Esophagus squamous epithelium (tissue), 5 donors: ENCODE measurements around the gene ZCCHC24. TPM values are rescaled to one million over a fixed set of nuclear protein-coding genes. Genes with fewer than 3 reads are reported as not detected.
A peak's percentile ranks its signal among the peaks of the same experiment; 100 is the strongest.

Experiments
- DNase-seq: peaks from one replicate; lab custom pipeline; 2025; lab: John Stamatoyannopoulos, UW
- H3K27ac ChIP-seq, 4 donors: fragments of 200-600 bp; sonication (generic); one replicate each; pipeline ENCODE4 v1.5.1; 2016 to 2019; ENCODE audit warnings: mild to moderate bottlenecking in 1 of 4
- H3K27me3 ChIP-seq, 4 donors: fragments of 200-600 bp; sonication (generic); 1 replicate in 3 of 4; 2 replicates in 1 of 4; pipeline versions ENCODE4 v1.5.1 to v1.6.0; 2017 to 2021; ENCODE audit warnings: antibody characterized with exemption in 1 of 4
- H3K36me3 ChIP-seq, 3 donors: fragments of 200-600 bp; sonication (generic); one replicate each; pipeline ENCODE4 v1.5.1; 2016 to 2019
- H3K4me1 ChIP-seq, 3 donors: fragments of 200-600 bp; sonication (generic); one replicate each; pipeline ENCODE4 v1.5.1; 2017 to 2019
- H3K4me3 ChIP-seq, 4 donors: fragments of 200-600 bp; sonication (generic); 1 replicate in 3 of 4; 2 replicates in 1 of 4; pipeline ENCODE4 v1.5.1; 2016 to 2019; ENCODE audit warnings: mild to moderate bottlenecking in 2 of 4, moderate library complexity in 1 of 4
- H3K9me3 ChIP-seq, 3 donors: fragments of 200-600 bp; sonication (generic); one replicate each; pipeline ENCODE4 v1.5.1; 2016 to 2019
- POLR2A ChIP-seq, 4 donors: fragments of 450-650 bp; IDR thresholded peaks; one replicate each; pipeline ENCODE4 v1.6.1; 2017; ENCODE audit warnings: antibody characterized with exemption in 4 of 4, mild to moderate bottlenecking in 4 of 4, moderate library complexity in 3 of 4
- WGBS, 2 donors: methylation state at CpG; one replicate each; pipeline ENCODE4 v1.1.5; 2018; 5-methylcytosine and 5-hydroxymethylcytosine counted together
- intact Hi-C: fragments of 100-400 bp; cut with DNase I; formaldehyde crosslinking; loops from one replicate; pipeline ENCODE4 v1.15.0; 2022
- total RNA-seq, 4 donors: library from RNA; depleted of rRNA; stranded (reverse); fragments of >200 nt; gene quantifications; one replicate each; pipeline ENCODE4 v1.1.0, GENCODE V29; 2016
- TF ChIP-seq, protein P1 (sequence below), 6 experiments: fragments of 450-650 bp in 4 of 6; fragments of 200-600 bp in 2 of 6; sonication (generic) in 2 of 6; IDR thresholded peaks; one replicate each; pipeline ENCODE4 v1.5.1; 2016 to 2019; ENCODE audit warnings: antibody characterized with exemption in 6 of 6, mild to moderate bottlenecking in 4 of 6, moderate library complexity in 4 of 6
- donor health status: DM: yes; HTN: yes; CAD: no.

ZCCHC24 gene
- total RNA-seq, 4 donors from 2014 or later: 2.2 to 26.1 (median 6.4) TPM

DNA sequence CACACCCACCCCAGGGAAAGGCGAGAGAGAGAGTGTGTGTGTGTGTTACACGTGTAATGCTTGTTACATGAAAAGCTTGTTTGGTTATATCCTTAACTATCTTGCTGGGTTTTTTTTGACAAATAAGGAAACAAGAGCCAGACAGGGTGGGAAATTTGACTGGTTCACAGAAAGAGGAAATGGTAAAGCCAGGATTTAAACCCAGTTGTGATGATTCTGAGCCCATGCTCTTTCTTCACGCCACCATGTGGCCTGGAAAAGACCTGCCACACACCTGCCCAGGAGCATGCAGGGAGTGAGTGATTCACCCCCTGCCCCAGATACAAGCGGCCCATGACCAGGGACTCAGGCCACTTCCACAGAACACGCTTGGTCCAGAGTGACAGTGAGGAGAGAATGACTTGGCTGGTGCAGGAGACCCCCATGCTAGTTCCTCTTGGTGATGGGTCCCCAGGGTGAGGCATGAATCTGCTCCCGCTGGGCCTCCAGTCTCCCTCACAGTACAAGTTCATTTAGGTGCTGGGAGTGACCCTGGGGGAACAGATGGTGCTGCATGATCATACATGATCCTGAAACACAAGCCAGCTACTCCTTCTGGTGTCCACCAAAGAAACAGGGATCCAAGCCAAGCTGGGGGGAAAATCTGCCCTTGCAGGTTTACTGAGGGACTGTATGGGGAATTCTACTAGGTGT, 45.9 kb upstream of the ZCCHC24 start:
- no peak for DNase-seq
- Histone ChIP-seq H3K4me3 (no peak overlapping the region), H3K36me3 (no peaks in the 10 kb centered on the region), H3K9me3 (no peaks in the 10 kb centered on the region), H3K4me1 (peaks cover 0 to 35% (median 3%) of the 10 kb centered on the region in 3 donors), H3K27ac (peak overlapping the region in 1 of 4 donors; percentile 75), H3K27me3 (peaks cover 0 to under 1% (median 0%) of the 10 kb centered on the region in 4 donors)
- TF ChIP-seq, protein P1, sequence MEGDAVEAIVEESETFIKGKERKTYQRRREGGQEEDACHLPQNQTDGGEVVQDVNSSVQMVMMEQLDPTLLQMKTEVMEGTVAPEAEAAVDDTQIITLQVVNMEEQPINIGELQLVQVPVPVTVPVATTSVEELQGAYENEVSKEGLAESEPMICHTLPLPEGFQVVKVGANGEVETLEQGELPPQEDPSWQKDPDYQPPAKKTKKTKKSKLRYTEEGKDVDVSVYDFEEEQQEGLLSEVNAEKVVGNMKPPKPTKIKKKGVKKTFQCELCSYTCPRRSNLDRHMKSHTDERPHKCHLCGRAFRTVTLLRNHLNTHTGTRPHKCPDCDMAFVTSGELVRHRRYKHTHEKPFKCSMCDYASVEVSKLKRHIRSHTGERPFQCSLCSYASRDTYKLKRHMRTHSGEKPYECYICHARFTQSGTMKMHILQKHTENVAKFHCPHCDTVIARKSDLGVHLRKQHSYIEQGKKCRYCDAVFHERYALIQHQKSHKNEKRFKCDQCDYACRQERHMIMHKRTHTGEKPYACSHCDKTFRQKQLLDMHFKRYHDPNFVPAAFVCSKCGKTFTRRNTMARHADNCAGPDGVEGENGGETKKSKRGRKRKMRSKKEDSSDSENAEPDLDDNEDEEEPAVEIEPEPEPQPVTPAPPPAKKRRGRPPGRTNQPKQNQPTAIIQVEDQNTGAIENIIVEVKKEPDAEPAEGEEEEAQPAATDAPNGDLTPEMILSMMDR (IDR thresholded peaks at IDR 0.05): peak in 2 of 6 experiments; percentile 6 to 13
- TF ChIP-seq POLR2A (IDR thresholded peaks at IDR 0.05): no peak
- intact Hi-C loops: no loop called here
- WGBS, 2 donors: 69 to 72% methylated on average over 3 to 4 of the region's 6 CpGs

DNA sequence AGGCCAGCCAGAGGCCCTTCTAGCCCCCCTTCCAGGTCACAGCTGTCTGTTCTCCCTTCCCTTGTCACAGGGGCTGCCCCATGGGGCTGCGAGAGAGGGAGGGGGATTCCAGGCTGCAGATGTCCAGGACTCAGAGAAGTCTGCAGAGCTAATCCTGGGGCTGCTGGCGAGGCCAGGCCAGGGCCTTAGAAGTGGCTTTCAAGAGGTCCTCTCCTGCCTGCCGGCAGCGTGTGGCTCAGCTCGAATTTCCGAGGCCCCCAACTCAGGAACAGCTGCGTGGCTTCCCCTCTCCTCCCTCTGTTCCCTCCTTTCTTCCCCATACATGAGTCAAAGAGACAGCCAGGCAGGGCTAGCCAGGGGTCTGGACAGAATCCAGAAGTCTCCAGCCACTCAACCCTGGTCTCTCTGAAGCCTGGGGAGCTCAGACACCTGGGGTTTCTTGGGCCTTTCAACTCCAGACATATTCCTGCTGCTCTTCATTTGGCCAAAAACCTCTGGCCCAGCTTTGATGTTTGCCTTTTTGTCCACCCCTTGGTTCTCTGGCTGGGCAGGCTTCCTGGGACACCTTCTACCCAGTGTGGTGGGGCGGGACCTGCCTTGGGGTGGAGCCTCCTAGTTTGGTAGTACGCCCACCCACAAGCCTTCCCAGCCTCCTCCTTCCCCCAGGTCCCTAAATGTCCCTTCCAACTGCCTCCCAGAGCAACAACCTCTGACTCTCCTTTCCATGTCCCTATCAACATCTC, 45.1 kb upstream of the ZCCHC24 start:
- H3K9me3 ChIP-seq: no peaks in the 10 kb centered on the region
- H3K4me1 ChIP-seq: peaks cover 0 to 35% (median 3%) of the 10 kb centered on the region in 3 donors
- no peaks in the 10 kb centered on the region for H3K27me3 ChIP-seq
- intact Hi-C loops: no loop called here
- WGBS, 2 donors: 78 to 98% methylated on average over 7 of the region's 9 CpGs
- H3K36me3 ChIP-seq: no peaks in the 10 kb centered on the region
- no peak for TF ChIP-seq POLR2A (IDR thresholded peaks at IDR 0.05)
- TF ChIP-seq, protein P1 (IDR thresholded peaks at IDR 0.05): no peak
- no peak overlapping the region for H3K4me3 ChIP-seq
- peak overlapping the region in 3 of 4 donors; percentile 20 to 75 (median 23) for H3K27ac ChIP-seq
- no peak for DNase-seq

DNA sequence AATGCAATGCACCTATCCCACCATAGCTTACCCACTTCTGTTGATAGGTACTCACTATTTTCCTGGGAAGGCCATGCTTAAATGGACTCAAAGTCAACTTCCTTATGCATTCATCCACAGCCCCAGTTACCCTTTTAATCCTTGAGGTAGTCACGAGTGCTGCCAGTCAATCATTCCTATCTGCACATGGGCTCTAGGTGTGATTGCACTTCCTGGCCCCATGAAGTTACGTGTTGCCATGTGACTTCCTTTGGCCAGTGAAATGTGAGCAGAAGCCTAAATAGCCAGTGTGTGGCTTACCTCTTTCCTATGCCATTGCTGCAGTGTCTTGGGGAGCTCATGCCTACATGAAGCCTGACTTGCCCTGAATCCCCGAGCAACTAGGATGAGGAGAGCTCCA, 43.4 kb upstream of the ZCCHC24 start:
- intact Hi-C loops: no loop called here
- 63 to 68% methylated on average over 1 to 3 of the region's 3 CpGs for WGBS, 2 donors
- Histone ChIP-seq H3K4me1 (peaks cover 0 to 44% (median 3%) of the 10 kb centered on the region in 3 donors), H3K27ac (peak overlapping the region in 3 of 4 donors; percentile 55 to 83 (median 75)), H3K27me3 (no peaks in the 10 kb centered on the region), H3K9me3 (no peaks in the 10 kb centered on the region), H3K4me3 (no peak overlapping the region), H3K36me3 (no peaks in the 10 kb centered on the region)
- TF ChIP-seq POLR2A (IDR thresholded peaks at IDR 0.05): no peak
- TF ChIP-seq, protein P1 (IDR thresholded peaks at IDR 0.05): no peak
- DNase-seq: no peak

DNA sequence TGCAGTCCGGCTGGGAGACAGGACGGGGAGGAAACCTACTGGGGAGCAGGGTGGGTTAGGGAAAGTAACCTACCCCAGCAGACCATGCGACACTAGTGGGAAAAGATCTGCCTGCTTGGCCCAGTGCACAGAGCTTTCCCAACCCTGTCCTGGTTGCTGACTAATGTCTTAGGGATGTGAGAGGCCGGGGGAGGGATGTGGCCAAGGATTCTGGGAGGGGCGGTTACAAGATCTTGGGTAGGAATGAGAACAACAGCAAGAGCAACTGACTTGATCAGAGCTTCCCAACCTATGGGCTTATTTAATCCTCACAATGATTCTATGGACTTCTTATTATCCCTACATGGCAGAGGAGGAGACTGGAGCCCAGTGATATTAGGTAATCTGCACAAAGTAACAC, 42.9 kb upstream of the ZCCHC24 start:
- H3K4me3 ChIP-seq: no peak overlapping the region
- WGBS, 2 donors: 51 to 56% methylated on average over 5 of the region's 5 CpGs
- no peaks in the 10 kb centered on the region for H3K27me3 ChIP-seq
- no peaks in the 10 kb centered on the region for H3K36me3 ChIP-seq
- H3K27ac ChIP-seq: peak overlapping the region; percentile 24 to 83 (median 65)
- no peaks in the 10 kb centered on the region for H3K9me3 ChIP-seq
- no peak for TF ChIP-seq POLR2A (IDR thresholded peaks at IDR 0.05)
- TF ChIP-seq, protein P1 (IDR thresholded peaks at IDR 0.05): no peak
- DNase-seq: no peak
- H3K4me1 ChIP-seq: peaks cover 0 to 48% (median 3%) of the 10 kb centered on the region in 3 donors
- intact Hi-C loops: no loop called here
